NCI-H69 (cell line): ENCODE data around the gene NECTIN4.
"Not testable (repeated sequence)": the region's sequence is repeated elsewhere in the genome, so short reads cannot be mapped to it uniquely, and the experiment has no call there.

ENCODE experiments used
- DNase-seq: peaks from one replicate; lab custom pipeline; 2025; lab: John Stamatoyannopoulos, UW

Gene NECTIN4

DNA sequence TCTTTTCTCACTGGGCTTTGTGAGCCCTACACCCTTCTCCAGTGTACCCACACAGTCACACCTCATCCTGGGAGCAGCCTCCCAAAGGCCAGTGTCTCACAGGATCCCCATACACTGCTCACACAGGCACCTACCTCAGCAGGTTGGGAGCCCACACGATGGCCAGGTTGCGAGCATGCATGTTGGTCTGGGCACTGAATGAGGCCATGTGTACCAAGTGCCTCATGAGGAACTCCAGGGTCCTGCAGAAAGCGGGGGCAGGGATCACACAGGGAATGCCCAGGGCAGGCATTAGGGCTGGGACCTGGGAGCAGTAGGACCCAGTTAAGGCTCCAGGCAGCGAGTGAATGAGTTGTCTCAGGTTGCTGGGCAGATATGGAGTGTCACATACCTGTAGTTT lies 35.1 kb downstream of the NECTIN4 start:
- no peak for DNase-seq

DNA sequence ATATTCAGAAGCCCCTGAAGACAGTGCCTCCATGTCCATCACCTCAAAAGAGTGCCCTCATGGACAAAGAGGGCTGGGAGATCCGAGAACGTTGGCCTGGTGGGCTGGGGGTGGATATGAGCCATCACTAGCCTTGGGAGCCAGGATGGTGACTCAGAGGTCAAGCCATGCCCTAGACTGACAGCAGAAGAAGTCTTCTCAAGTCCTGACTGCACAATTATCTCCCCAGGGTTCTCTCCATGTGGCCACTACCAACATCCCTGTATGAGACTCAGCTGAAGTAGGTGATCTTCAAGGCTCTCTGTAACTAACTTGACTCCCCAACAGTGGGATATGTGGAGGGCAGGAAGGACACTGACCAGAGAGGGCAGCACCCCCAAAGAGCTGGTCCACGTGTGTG lies 36.5 kb downstream of the NECTIN4 start:
- DNase-seq: no peak

DNA sequence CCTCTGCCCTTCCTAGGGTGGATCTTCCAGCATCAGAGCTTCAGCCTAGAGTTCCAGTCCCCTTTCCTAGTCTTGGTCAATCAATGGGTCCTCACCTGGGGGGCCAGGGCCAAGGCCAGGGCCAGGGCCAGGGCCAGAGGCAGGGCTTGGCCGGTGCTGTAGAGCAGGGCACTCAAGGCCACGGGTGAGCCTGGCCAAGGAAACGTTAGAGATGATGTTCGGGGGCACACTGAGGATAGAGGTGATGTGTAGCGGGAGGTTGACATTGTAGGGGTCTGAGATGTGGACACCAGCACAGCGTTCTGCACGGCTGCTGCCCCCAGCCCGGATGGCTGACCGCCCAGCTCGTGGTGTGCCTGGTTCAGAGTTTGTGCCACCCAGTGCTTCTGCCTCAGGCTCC lies 38.1 kb downstream of the NECTIN4 start:
- no peak for DNase-seq

DNA sequence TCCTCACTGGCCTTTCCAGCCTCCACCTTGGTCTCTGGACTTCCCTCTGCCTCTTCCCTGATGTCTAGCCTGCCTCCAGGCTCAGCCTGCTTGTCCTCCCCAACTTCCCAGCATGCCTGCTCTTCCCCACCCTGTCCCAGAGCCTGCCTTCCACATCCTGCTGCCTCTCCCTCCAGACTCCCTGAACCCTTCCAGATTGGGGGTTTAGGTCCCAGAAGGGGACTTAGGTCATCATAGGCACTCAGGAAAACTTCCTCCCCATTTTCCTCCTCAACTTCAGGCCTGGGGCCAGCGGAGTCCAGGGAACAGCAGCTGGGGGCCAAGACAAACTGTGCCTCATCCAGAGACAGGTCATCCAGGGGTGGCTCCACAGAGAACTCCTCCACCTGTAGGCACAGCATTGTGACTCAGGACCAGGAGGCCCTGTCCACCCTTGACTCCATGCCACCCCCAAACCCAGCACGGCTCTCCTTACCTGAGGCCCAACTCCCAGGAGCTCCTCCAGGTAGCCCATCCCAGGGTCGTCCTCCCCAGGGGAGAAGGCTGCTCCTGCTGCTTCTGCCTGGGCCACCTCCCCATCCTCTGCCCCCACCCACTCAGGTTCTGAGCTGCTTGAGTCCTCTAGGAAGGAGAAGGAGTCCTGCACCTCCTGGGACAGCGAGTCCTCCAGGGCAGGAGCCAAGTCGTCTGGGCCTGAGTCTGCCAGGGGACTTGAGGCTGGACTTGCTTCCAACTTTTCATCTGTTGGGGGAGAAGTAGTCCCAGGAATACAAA lies 40.2 kb downstream of the NECTIN4 start:
- no peak for DNase-seq

DNA sequence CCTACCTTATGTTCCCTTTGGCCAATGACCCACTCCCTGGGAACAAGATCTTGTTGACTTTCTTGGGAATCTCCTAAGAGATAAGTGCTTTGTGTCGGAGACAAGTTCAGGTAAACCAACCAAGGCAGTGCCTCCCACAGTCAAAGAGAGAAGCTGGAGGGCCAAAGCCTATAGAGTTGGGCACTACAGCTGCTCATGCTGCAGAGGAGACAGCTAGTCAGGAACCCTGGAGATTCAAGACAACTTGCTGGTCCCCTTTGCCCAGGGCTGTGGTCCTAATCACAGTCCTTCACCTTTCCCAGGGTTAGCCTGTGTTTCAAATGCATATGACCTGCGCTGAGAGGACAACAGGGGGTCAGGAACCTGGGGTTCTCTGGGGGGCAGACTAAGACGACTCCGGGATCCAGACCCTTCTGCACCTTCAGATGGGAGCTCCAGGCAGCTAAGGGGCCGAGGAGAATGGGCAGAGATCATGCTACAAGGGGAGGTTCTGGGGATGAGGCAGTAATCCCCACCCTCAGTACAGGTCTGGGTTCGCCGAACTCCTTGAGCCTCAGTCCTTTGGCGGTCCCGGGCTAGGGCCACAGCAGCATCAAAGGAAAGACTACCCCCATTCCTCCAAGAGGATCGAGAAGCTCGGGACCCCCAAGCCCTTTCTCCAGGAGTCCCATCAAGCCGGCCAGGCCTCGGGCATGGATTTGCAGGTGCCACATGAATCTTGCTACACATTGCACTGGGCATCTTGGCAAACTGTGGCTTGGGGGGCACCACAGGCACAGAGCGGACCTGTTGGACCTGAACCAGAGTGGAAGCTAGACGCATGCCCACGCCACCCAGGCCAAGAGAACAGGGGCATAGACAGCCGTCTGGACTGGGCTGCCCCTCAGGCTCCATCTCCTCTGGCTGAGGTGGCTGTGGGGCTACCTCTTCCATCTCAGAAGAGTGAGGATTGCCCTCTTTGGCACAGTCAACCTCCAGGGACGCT lies 41.6 kb downstream of the NECTIN4 start:
- DNase-seq: no peak

DNA sequence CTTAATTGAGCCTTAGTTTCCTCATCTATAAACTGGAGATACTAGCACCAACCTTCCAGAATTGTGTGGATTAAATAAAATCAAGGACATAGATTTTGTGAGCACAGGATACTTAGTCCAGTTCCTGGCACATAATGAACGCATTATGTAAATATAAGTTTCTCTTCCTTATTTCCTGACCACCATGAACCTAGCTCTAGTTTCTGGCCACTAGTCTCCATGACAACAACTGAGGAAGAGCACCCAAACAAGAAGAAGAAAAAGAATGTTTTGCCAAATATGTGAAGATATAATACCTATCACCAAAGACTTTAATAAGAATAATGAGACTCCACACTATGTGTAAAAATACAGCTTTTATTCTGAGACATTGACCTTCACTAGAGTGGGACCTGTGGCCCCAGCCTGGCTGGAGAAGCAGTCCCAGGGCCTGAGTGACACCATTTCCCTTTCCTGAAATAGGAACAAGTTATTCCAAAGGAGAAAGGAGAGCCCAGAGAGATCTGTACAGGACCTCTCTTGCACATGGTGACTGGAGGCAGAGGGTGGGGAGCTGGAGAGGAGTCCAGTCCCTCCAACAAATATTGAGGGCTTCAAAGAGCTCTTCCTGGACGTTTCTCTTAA lies 42.6 kb downstream of the NECTIN4 start:
- DNase-seq: no peak

DNA sequence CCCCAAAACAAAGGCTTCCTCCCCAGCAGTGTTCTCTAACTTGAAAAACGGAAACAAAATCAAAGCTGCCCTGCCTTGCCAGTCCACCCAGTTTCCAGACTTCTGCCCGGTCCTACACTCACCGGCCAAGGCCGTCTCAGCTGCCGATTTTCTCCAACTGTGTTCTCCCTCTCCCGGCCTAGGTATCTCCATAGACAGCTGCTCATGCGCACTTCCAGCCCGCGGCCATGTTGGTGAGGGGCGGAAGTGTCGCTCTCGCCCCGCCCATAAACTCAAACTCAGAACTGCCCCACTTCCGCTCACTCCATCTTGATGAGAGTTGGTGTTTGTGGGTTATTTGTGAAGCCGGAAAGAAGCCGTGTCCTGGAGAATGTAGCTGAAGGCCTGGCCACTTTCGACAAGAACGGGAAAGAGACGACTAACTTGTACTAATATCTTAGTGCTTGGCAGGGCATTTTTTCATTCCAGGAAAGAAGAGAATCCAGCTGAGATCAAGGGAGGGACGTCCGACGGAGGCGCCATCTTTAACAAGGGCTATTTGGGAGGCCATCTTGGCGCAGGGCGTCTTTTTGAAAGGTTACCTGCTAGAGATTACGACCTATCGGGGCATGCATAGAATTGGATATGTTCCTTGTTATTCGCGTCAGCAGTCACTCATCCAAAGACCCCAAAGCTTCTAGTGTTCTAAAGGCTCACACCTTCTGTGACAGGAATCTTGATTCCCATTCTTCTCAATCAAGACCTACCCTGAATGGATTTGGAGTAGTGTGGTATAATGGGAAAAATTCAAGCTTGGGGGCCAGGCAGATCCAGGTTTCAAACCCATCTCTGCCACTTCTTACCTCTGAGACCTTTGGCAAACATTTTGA lies 43.4 kb downstream of the NECTIN4 start, which contains the start of gene USF1:
Gene USF1, minus strand, starts transcription at position 242 of the 869 bp plus-strand sequence. CDS start 2,702 bp downstream, outside the sequence.
- peak; percentile 98 for DNase-seq

DNA sequence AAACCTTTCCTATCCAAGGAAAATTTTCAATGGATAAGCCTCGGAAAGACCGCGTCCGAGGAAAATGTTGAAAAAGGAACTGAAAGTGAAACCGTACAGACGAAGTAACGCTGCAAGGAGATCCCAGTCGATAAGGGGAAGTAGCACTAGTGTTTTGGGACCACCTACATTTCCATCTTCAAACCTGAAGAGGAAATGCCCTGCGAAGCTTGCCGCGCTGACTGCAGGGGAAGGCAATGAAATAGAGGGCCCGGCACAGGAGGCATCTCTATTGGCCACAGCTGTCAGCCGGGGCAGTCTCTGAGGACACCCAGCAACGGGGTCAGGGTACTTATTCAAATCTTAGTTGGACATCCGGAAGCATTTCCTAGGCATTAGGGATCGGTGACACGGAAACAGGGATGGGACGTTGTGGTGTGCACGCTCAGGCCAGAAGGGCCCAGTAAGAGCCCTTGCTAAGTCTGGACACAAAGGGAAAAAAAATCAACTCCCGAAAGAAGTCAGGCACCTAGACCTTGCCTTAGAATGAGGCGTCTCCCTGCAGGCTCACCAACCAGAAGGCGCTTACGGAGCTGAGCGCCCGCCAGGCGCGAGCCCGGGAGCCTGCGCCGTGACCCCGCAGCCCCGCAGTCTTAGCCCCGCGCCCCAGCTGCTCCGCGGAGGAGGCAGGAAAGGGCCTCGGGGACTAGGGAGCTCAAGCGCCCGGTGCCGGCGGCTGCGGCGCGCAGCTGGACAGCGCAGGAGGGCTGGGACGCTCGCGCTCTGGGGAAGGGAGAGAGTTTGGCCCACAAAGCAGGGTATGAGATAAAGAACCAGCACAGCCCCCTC lies 44.2 kb downstream of the NECTIN4 start:
- peak; percentile 82 for DNase-seq

DNA sequence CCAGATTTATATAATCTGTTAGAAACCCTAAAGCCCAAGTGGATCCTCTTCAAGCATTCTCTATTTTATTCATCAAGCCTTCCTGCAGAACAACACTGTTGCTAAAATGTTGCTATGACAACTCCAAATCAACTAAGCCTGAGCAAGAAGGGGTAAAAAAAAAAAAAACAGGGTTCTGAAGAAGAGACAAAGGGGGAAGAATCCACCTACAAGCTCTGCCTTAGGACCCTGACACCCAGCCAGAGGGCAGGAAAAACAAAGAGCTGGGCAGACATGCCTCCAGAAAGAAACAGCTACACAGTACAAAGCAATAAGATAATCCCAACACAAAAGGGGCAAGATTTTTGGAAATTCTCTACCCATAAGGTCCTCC lies 44.8 kb downstream of the NECTIN4 start:
- no peak for DNase-seq

DNA sequence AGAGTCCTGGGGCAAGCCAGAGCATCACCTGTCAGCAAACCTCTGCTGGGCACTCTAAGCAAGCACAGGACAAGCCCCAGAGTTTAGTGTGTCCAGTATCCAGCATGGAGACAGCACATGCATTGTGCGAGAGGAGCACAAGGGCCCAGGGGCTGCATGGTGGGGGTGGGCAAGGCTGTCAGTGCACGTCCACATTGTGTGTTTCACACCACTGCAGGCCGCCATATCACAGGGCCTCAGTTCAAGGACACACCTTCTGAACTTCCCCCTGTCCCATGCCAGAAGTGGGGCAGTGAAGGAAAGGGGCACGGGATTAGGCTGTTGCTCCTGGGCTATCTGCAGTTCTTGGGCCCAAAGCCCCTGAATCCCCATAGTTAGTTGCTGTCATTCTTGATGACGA lies 49.8 kb downstream of the NECTIN4 start:
- no peak for DNase-seq

DNA sequence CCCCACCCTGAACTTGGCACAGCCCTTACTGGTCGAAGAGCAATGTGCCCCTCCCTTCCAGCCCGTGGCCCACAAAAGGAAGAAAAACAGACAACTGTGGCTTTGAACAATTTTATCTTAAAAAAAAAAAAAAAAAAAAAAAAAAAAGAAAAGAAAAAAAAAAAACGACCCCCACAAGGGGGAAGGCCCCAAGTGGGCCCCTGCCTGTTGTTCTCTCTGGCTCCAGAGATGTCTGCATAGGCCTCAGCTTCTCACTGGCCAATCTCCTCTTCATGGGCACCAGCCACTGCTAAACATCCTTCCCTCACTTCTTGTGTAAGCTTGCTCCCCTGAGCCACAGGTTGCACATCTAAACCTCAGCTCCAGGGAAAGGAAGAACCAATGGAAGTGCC lies 50.2 kb downstream of the NECTIN4 start:
- DNase-seq: no peak

DNA sequence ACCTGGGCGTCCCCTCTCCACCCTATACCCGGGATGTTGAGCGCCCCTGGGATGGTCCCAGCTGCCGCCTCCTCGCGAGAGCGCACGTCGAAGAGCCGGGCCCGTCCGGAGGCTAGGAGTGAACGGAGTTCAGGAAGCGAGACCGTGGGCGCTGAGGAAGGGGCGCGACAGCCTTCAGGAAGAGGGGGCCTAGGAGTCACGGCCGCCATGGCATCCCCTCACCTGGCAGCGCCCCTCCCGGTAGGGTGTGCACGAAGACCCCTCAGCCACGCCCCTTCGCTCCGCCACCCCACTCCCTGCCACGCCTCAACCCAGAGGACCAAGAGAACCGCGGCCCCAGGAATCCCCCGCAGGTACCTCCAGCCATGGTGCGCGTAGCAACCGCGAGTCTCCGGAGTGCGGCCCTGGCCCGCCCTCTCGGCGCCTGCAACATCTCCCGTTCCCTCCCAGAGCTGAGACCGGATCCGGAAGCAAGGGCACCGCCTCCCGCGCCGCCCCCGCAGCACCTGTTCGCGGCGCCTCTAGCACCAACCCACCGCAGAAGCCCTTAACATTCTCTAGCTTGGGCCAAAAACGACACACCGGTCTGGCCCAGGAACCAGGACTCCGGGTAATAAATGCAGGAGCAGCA lies 50.7 kb downstream of the NECTIN4 start, which contains the start of gene TSTD1:
Gene TSTD1, minus strand, starts transcription at position 442 of the 631 bp plus-strand sequence. Its CDS starts 75 bp downstream, at position 367.
- DNase-seq: peak; percentile 87

DNA sequence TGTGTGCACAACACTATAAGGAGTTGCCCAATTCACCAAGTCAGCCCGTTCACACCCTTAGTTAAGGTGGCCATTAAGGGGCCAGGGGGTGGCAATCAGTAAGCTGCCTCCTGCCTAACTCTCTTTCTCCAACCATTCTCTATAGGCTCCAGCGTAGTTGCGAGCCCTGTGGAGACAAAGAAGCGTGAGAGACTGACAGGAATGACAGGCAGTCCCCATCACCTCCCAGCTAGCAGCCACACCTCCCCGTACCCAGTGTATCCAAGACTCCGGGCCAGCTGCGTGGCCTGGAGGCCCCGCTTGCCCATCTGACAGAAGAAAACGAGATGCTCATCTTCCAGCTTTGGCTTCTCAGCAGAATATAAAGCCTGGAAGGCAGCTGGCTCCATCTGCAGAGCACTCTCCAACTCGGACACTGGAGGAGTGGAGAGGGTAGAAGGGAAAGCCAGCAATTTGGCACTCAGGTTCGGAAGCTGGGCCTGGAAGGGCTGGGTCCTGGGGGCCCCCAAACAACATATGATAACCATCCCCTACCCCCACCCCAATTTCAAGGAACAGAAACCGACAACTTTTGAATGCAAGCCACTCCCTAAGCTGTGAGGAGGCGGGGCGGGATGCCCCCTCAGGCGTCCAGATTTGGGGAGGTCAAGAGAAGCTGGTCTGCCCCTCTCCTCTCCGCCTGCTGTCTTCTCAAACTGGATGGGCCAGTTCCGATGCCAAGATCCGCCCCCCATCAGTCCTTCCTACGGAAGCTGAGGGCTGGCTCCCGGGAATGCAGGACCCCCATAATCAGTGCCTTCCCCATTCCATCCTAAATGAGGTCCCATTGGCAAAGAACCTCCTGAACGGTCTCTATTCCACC lies 51.5 kb downstream of the NECTIN4 start:
- no peak for DNase-seq

DNA sequence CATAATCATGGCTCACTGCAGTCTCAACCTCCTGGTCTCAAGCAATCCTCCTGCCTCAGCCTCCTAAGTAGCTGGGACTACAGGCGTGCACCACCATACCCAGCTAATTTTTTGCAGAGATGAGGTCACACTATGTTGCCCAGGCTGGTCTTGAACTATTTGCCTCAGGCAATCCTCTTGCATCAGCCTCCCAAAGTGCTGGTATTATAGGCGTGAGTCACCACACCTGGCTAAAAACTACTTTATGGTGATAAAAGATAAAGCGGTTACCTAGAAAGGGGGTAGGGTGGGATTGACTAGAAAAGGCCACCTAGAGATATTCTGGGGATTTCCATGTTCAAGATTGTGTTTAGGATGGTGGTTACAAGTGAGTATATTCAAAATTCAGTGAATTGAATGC lies 55.6 kb downstream of the NECTIN4 start:
- DNase-seq: peak; percentile 23

DNA sequence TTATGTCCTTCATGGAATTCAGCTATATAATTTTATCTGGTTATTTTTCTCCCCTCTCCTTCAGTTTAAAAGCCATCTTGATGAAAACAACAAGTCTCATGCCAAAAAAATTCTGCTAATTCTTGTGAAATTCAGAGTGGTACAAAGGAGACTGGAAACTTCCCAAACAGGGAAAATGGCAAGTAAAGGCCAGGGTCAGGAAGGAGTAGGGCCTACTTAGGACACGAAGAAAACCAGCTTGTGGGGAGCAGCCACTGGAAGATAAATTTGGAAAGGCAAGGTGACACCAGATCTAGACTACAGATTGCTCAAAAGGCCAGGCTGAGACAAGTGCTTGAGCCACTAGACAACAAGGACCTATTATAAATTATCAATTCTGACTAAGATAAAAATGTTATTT lies 56.9 kb downstream of the NECTIN4 start:
- no peak for DNase-seq

DNA sequence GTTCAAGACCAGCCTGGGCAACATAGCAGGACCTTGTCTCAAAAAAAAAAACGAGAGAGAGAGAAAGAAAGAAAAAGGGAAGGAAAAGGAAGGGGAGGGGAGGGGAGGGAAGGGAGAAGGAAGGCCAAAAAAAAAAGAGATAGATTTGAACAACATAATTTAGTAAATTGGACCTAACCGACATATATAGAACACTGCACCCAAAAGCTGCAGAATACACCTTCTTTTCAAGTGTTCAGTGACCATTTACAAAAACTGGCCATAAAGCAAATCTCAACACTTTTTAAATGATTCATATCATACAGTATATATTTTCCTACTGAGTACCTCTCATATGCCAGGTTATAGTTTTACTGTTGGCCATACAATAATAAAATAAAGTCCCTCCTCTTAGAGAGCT lies 57.5 kb downstream of the NECTIN4 start:
- no peak for DNase-seq

DNA sequence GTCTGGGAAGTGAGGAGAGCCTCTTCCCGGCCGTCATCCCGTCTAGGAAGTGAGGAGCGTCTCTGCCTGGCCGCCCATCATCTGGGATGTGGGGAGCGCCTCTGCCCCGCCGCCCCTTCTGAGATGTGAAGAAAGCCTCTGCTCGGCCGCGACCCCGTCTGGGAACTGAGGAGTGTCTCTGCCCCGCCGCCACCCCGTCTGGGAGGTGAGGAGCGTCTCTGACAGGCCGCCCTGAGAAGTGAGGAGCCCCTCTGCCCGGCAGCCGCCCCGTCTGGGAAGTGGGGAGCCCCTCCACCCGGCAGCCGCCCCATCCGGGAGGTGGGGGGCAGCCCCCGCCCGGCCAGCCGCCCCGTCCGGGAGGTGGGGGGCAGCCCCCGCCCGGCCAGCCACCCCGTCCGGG lies 59.9 kb downstream of the NECTIN4 start:
- DNase-seq: not testable (repeated sequence)

DNA sequence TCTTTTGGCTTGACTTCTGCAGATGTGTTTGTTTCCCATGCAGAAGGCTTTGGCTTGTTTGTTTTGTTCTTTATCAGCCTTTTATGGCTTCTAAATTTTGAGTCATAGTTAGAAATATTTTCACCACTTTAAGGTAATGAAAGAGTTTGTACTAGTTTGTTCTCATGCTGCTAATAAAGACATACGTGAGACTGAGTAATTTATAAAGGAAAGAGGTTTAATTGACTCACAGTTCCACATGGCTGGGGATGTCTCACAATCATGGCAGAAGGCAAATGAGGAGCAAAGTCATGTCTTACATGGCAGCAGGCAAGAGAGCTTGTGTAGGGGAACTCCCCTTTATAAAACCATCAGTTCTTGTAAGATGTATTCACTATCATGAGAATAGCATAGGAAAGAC lies 62.4 kb downstream of the NECTIN4 start:
- not testable (repeated sequence) for DNase-seq

DNA sequence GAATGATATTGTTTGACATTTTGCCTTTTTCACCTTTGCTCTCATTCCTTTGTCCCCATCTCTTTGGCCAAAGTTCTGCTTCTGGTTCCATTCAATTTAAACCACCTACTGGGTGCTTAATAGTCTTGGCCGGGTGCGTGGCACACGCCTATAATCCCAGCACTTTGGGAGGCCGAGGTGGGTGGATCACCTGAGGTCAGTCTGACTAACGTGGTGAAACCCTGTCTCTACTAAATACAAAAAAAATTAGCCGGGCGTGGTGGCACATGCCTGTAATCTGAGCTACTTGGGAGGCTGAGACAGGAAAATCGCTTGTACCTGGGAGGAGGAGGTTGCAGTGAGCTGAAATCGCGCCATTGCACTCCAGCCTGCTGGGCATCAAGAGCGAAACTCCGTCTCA lies 66.9 kb downstream of the NECTIN4 start:
- peak; percentile 36 for DNase-seq
